ENCODE results near the gene CACNA1D.
"Not testable (repeated sequence)": the region's sequence is repeated elsewhere in the genome, so short reads cannot be mapped to it uniquely, and the experiment has no call there.

Gene CACNA1D

DNA sequence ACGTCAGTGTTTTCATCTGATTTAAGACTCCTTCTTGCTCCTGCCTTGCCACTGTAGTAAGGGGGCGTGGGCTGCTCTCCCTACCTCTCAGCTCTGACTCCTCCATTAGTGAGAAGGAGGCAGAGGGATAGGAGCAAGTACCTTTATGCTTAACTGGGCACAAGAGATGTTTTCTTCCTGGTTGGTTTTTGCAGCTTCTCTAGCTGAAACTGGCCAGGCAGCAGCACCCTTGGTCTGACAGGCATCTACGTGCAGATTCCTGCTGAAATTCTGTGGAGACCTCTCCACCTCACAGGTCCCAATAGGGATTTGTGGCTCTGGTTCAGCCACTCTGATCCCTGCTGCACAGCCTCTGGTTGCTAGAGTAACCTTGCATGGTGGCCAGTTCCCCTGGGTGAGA is 132.5 kb downstream of the CACNA1D start:
- TF ChIP-seq POLR2AphosphoS5 (IDR thresholded peaks at IDR 0.05; ENCODE audit: borderline replicate concordance, low read depth, low read length) (no peak), EZH2 (IDR thresholded peaks at IDR 0.05) (no peak), FOXP2 (optimal IDR thresholded peaks at IDR 0.05; ENCODE audit: control extremely low read depth, extremely low read length, insufficient read depth) (no peak)
- H3K4me3 ChIP-seq: no peak overlapping the region
- DNase-seq (ENCODE audit: low read depth, low spot score): no peak
- no peak overlapping the region for H3K27ac ChIP-seq
- H3K36me3 ChIP-seq (ENCODE audit: insufficient read depth, low read length): no peaks in the 10 kb centered on the region
- H3K9me3 ChIP-seq (ENCODE audit: low read depth, low read length): no peaks in the 10 kb centered on the region
- H3K9ac ChIP-seq (ENCODE audit: insufficient read length): no peak overlapping the region

DNA sequence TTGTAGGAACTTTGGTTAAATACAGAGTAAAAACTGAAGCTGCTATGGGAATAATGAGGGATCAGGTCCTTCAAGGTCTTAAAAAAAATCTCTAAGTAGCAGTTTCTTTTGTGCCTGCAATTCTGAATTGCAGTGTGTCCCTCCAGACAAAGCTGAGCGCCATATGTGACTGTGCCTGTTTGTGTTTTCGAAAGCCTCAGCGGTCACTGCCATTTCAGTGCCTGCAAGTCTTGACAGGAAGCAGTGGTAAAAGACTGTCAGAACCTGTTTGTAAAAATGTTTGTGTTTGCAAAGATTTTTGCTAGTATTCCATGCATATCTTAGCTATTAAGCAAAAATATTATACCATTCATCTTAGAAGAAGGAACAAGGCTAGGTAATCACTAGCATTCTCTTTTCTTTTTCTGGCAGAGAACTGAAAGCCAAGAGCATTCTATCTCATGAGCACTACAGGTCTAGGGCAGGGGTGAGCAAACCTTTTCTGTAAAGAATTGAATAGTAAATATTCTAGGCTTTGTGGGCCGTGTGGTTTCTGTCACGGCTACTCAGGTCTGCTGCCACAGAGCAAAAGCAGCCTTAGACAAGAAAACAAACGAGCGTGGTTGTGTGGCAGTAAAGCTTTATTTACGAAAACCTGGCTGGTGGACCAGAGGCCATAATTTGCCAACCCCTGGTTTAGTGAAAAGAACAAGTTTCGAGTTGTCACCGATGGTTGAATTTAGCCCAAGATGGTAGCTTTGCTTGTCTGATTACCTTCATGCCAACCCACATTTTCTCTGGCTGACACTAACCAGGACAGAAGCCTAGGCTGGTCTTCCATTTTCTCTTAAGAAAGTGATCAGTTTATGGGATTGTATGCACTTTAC is 134.4 kb downstream of the CACNA1D start:
- DNase-seq (ENCODE audit: low read depth, low spot score): no peak
- H3K9me3 ChIP-seq (ENCODE audit: low read depth, low read length): no peaks in the 10 kb centered on the region
- H3K27ac ChIP-seq: no peak overlapping the region
- no peak overlapping the region for H3K4me3 ChIP-seq
- no peaks in the 10 kb centered on the region for H3K36me3 ChIP-seq (ENCODE audit: insufficient read depth, low read length)
- TF ChIP-seq FOXP2 (optimal IDR thresholded peaks at IDR 0.05; ENCODE audit: control extremely low read depth, extremely low read length, insufficient read depth): no peak
- TF ChIP-seq EZH2 (IDR thresholded peaks at IDR 0.05): no peak
- no peak for TF ChIP-seq POLR2AphosphoS5 (IDR thresholded peaks at IDR 0.05; ENCODE audit: borderline replicate concordance, low read depth, low read length)
- H3K9ac ChIP-seq (ENCODE audit: insufficient read length): no peak overlapping the region

DNA sequence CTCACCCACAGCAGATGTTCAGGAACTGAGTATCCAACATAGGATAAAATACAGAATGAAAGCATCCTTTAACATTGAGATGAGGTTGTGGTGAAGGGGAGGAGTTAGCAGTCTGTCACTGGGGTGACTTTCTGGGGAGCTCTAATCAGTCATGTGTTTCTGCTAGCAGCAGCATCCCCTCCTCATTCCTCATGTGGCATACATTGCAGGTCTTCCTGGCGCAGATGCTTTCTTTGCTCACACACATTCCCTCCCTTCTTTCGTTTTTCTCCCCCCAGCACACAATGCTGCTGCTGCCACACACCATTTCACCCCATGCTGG is 135.0 kb downstream of the CACNA1D start:
- Histone ChIP-seq H3K4me3 (no peak overlapping the region), H3K27ac (no peak overlapping the region), H3K36me3 (ENCODE audit: insufficient read depth, low read length) (no peaks in the 10 kb centered on the region), H3K9ac (ENCODE audit: insufficient read length) (no peak overlapping the region), H3K9me3 (ENCODE audit: low read depth, low read length) (no peaks in the 10 kb centered on the region)
- TF ChIP-seq FOXP2 (optimal IDR thresholded peaks at IDR 0.05; ENCODE audit: control extremely low read depth, extremely low read length, insufficient read depth) (no peak), POLR2AphosphoS5 (IDR thresholded peaks at IDR 0.05; ENCODE audit: borderline replicate concordance, low read depth, low read length) (no peak)
- DNase-seq (ENCODE audit: low read depth, low spot score): no peak

DNA sequence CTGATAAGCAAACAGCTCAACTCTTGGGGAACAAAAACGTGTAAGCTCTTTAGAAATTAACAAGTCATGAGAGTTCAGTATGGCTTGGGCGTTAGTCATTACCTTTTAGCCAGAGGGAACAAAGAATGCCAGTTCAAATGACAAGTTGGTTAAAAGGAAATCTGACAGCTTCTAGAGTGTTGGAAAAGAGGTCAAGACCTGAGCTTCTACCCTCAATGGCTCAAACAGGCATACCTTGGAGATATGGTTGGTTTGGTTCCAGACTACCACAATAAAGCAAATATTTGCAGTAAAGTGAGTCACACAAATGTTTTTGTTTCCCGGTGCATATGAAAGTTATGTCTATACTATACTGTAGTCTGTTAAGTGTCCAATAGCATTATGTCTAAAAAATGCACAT is 136.1 kb downstream of the CACNA1D start:
- Histone ChIP-seq H3K9me3 (ENCODE audit: low read depth, low read length) (no peaks in the 10 kb centered on the region), H3K9ac (ENCODE audit: insufficient read length) (no peak overlapping the region), H3K27ac (no peak overlapping the region), H3K4me3 (no peak overlapping the region), H3K36me3 (ENCODE audit: insufficient read depth, low read length) (no peaks in the 10 kb centered on the region)
- TF ChIP-seq POLR2AphosphoS5 (IDR thresholded peaks at IDR 0.05; ENCODE audit: borderline replicate concordance, low read depth, low read length) (no peak), EZH2 (IDR thresholded peaks at IDR 0.05) (no peak), FOXP2 (optimal IDR thresholded peaks at IDR 0.05; ENCODE audit: control extremely low read depth, extremely low read length, insufficient read depth) (no peak)
- DNase-seq (ENCODE audit: low read depth, low spot score): no peak

DNA sequence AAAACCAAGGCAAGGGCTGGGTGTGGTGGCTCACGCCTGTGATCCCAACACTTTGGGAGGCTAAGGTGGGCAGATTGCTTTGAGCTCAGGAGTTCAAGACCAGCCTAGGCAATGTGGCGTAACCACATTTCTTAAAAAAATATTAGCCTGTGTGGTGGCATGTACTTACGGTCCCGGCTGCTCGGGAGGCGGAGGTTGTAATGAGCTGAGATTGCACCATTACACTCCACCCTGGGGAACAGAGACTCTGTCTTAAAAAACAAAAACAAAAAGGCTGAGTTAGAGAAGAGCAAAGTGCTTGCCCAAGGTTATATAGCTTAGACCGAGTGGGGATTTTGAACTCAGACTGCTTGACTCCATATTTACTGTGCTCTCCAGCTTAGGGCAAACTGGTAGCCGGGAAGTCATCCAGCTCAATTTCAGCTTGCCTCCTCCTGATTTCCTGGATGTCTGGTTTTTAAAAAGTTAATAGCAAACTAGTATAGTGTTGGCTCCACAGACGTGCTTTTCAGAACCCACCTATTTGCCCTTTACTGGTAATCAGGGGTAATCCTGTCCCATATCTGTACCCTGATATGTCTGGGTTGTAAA is 138.9 kb downstream of the CACNA1D start:
- no peaks in the 10 kb centered on the region for H3K36me3 ChIP-seq (ENCODE audit: insufficient read depth, low read length)
- TF ChIP-seq FOXP2 (optimal IDR thresholded peaks at IDR 0.05; ENCODE audit: control extremely low read depth, extremely low read length, insufficient read depth) (no peak), POLR2AphosphoS5 (IDR thresholded peaks at IDR 0.05; ENCODE audit: borderline replicate concordance, low read depth, low read length) (no peak), EZH2 (IDR thresholded peaks at IDR 0.05) (no peak)
- no peak overlapping the region for H3K9ac ChIP-seq (ENCODE audit: insufficient read length)
- no peak overlapping the region for H3K27ac ChIP-seq
- DNase-seq (ENCODE audit: low read depth, low spot score): no peak
- H3K4me3 ChIP-seq: no peak overlapping the region
- no peaks in the 10 kb centered on the region for H3K9me3 ChIP-seq (ENCODE audit: low read depth, low read length)

DNA sequence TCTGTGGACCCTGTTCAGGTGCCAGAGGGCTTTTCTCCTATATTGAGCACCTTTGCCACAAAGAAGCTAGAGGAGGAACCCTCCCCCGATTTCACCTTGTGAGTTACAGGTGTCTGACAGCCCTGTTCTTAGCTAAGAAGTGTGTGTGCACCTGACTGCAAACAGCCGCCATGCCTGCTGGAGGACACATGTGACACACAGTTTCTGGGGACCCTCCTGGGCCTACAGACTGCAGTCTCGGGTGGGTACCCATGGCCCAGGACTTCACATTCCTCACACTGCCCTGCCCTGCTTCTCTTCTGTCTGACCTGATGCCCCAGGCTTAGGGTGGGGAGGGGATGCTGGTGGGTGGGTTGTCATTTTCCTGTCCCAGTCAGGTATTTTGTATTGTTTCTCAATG is 140.6 kb downstream of the CACNA1D start:
- no peak for DNase-seq (ENCODE audit: low read depth, low spot score)
- no peak overlapping the region for H3K4me3 ChIP-seq
- TF ChIP-seq EZH2 (IDR thresholded peaks at IDR 0.05) (no peak), POLR2AphosphoS5 (IDR thresholded peaks at IDR 0.05; ENCODE audit: borderline replicate concordance, low read depth, low read length) (no peak), FOXP2 (optimal IDR thresholded peaks at IDR 0.05; ENCODE audit: control extremely low read depth, extremely low read length, insufficient read depth) (no peak)

DNA sequence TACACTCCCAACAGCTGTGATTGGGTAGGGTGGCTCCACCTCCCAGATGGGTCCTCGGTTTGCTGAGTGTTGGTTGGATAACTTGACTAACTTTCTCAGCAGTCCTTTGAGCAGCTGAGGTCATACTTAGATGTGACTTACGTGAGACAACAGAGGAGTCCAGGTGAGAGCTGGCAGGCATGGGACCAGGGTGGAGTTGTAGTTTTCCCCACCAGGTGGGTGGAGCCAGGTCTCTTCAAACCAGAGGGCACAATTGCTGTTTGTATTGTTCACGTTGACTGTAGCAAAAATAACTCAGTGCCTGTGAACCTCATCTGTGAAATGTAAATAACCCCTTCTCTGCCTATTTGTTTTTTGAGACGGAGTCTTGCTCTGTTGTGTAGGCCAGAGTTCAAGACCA is 144.4 kb downstream of the CACNA1D start:
- H3K9ac ChIP-seq (ENCODE audit: insufficient read length); H3K36me3 ChIP-seq (ENCODE audit: insufficient read depth, low read length); H3K4me3 ChIP-seq; DNase-seq (ENCODE audit: low read depth, low spot score); H3K27ac ChIP-seq; H3K9me3 ChIP-seq (ENCODE audit: low read depth, low read length): not testable (repeated sequence)

More for the DNA sequence above, 140.6 kb downstream of the CACNA1D start:
- Histone ChIP-seq H3K36me3 (ENCODE audit: insufficient read depth, low read length) (no peaks in the 10 kb centered on the region), H3K9ac (ENCODE audit: insufficient read length) (no peak overlapping the region), H3K9me3 (ENCODE audit: low read depth, low read length) (no peaks in the 10 kb centered on the region), H3K27ac (no peak overlapping the region)

DNA sequence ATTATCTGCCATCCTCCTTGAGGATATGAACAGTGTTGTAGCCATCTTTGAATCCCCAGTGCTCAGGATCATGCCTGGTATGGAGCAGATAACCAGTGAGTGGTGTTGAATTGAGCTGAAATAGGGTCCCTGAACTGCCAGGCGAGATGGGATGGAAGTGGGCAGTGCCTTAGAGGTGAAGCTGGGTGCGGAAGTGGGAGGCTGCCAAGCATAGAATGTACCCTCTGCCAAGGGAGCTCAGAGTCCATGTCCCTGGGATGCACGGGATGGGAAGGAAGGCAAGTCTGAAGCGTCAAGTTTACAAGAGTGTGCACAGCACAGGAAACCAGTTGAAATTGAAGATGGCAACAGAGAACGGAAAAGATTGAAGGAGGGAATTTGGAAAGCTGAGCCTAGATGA is 147.0 kb downstream of the CACNA1D start:
- Histone ChIP-seq H3K4me3 (no peak overlapping the region), H3K9me3 (ENCODE audit: low read depth, low read length) (no peaks in the 10 kb centered on the region), H3K9ac (ENCODE audit: insufficient read length) (no peak overlapping the region), H3K27ac (no peak overlapping the region), H3K36me3 (ENCODE audit: insufficient read depth, low read length) (no peaks in the 10 kb centered on the region)
- DNase-seq (ENCODE audit: low read depth, low spot score): no peak
- TF ChIP-seq EZH2 (IDR thresholded peaks at IDR 0.05) (no peak), FOXP2 (optimal IDR thresholded peaks at IDR 0.05; ENCODE audit: control extremely low read depth, extremely low read length, insufficient read depth) (no peak), POLR2AphosphoS5 (IDR thresholded peaks at IDR 0.05; ENCODE audit: borderline replicate concordance, low read depth, low read length) (no peak)

DNA sequence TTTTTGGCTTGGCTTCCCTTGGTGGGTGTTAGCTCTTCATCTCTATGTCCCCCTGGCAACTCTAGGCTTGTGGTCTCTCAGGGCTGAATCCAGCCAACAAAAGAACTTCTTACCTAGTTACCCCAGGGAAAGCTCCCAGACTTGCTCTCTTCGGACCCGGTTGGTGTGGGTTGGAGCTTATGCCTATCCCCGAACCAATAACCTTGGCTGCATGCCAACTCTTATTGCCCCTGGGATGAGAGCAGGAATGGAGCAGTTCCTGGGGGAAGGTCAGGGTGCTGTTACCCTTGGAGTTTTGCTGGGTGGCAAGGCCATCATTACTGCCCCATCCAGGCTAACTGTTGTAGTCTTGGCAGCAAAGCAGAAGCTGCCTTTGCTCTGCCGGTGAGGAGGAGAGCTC is 147.8 kb downstream of the CACNA1D start:
- Histone ChIP-seq H3K36me3 (ENCODE audit: insufficient read depth, low read length) (no peaks in the 10 kb centered on the region), H3K9ac (ENCODE audit: insufficient read length) (no peak overlapping the region), H3K4me3 (no peak overlapping the region), H3K9me3 (ENCODE audit: low read depth, low read length) (no peaks in the 10 kb centered on the region), H3K27ac (no peak overlapping the region)
- TF ChIP-seq POLR2AphosphoS5 (IDR thresholded peaks at IDR 0.05; ENCODE audit: borderline replicate concordance, low read depth, low read length): no peak
- DNase-seq (ENCODE audit: low read depth, low spot score): no peak
